Adrenal gland (tissue), 5 donors: ENCODE measurements around the gene HSFX2.

Source experiments
- POLR2A ChIP-seq, 2 donors: fragments of 450-650 bp; IDR thresholded peaks; one replicate each; pipeline ENCODE4 v1.6.1; 2017; ENCODE audit warnings: antibody characterized with exemption in 2 of 2, mild to moderate bottlenecking in 2 of 2, moderate library complexity in 1 of 2
- TF ChIP-seq, protein P1 (sequence below), 6 experiments: fragments of 450-650 bp in 4 of 6; fragments of 200-600 bp in 2 of 6; sonication (generic) in 1 of 6; IDR thresholded peaks; 1 replicate in 5 of 6; 2 replicates in 1 of 6; pipeline versions ENCODE4 v1.5.1 to v1.8.0; 2016 to 2021; ENCODE audit warnings: antibody characterized with exemption in 6 of 6, mild to moderate bottlenecking in 2 of 6, moderate library complexity in 1 of 6
- donor health status: DM: no; HTN: no; CAD: no.

DNA sequence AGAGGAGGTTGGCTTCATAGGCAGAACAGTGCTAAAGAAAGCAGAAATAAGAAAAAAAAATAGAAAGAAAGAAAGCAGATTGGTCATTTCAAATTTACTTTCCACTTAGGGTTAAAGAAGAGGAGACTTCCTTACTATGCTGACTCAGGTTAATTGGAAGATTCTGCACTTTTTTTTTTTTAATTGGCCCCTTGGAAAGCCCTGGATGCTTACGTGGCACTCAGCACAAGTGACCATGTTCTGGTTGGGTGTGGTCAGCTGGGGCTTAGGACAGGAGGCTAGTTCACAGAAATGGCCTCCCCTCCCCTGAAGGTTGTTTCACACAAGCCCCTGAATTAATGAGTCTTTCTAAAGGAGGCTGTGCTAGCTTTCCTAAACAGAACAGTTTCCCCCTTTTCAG is 22.4 kb downstream of the HSFX2 start:
- no peak for TF ChIP-seq POLR2A (IDR thresholded peaks at IDR 0.05)
- TF ChIP-seq, protein P1, sequence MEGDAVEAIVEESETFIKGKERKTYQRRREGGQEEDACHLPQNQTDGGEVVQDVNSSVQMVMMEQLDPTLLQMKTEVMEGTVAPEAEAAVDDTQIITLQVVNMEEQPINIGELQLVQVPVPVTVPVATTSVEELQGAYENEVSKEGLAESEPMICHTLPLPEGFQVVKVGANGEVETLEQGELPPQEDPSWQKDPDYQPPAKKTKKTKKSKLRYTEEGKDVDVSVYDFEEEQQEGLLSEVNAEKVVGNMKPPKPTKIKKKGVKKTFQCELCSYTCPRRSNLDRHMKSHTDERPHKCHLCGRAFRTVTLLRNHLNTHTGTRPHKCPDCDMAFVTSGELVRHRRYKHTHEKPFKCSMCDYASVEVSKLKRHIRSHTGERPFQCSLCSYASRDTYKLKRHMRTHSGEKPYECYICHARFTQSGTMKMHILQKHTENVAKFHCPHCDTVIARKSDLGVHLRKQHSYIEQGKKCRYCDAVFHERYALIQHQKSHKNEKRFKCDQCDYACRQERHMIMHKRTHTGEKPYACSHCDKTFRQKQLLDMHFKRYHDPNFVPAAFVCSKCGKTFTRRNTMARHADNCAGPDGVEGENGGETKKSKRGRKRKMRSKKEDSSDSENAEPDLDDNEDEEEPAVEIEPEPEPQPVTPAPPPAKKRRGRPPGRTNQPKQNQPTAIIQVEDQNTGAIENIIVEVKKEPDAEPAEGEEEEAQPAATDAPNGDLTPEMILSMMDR (IDR thresholded peaks at IDR 0.05): no peak
